Neutrophil (primary cell): ENCODE measurements around the gene BAX.

Experiments
- H3K27ac ChIP-seq: fragments of 200-600 bp; sonication (generic); 2 replicates; pipeline ENCODE4 v1.5.1; 2016; ENCODE audit warnings: mild to moderate bottlenecking, moderate library complexity
- H3K27me3 ChIP-seq: fragments of 200-600 bp; sonication (generic); 2 replicates; pipeline ENCODE4 v1.6.0; 2016; ENCODE audit warnings: mild to moderate bottlenecking
- H3K36me3 ChIP-seq: fragments of 200-600 bp; sonication (generic); 2 replicates; pipeline ENCODE4 v1.5.1; 2017
- H3K4me1 ChIP-seq, 2 experiments: fragments of 200-600 bp in 1 of 2; sonication (generic) in 1 of 2; 1 replicate in 1 of 2; 2 replicates in 1 of 2; pipeline versions ENCODE4 v1.5.1 to v1.6.1; 2013 to 2016; ENCODE audit warnings: low read depth in 1 of 2, low read length in 1 of 2, mild to moderate bottlenecking in 1 of 2, moderate library complexity in 1 of 2; ENCODE audit not compliant: control insufficient read depth in 1 of 2, insufficient read depth in 1 of 2
- H3K4me3 ChIP-seq, 2 experiments: fragments of 200-600 bp in 1 of 2; sonication (generic) in 1 of 2; 1 replicate in 1 of 2; 2 replicates in 1 of 2; pipeline ENCODE4 v1.5.1; 2013 to 2016; ENCODE audit warnings: low read depth in 1 of 2, low read length in 1 of 2, mild to moderate bottlenecking in 1 of 2, moderate library complexity in 1 of 2
- H3K9me3 ChIP-seq: fragments of 200-600 bp; sonication (generic); 2 replicates; pipeline ENCODE4 v1.5.1; 2016
- TF ChIP-seq, protein P1 (sequence below): fragments of 200-600 bp; sonication (generic); IDR thresholded peaks from 2 replicates; pipeline ENCODE4 v1.5.1; 2016; ENCODE audit warnings: antibody characterized with exemption

BAX gene

DNA sequence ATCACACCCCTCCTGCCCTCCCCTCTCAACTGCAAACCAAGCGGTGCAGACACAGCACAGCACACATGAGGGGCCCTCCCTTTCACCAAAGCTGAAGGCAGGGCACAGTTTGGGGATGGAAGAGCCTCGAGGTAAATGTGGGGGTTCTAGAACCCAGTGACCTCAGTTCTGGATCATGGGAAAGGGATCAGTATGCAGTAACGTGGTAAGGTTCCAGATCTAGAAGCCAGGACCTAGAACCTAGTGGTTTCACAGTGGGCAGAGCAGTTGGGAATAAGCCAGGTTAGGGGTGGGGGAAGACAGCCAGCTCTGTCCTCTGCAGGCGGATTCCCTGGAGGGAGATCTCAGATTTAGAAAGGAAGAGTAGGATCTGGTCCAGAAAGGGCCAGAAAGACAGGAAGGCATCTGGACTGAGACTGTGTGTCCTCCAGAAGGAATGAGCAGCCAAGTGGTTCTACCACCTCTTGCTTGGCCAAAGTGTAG, 13.5 kb downstream of the BAX start:
- Histone ChIP-seq H3K4me3 (peak overlapping the region; percentile 89 to 100), H3K27ac (peak overlapping the region; percentile 98), H3K27me3 (no peaks in the 10 kb centered on the region), H3K36me3 (peaks cover 54% of the 10 kb centered on the region), H3K9me3 (no peaks in the 10 kb centered on the region), H3K4me1 (peaks cover 49 to 53% of the 10 kb centered on the region in 2 experiments)
- TF ChIP-seq, protein P1, sequence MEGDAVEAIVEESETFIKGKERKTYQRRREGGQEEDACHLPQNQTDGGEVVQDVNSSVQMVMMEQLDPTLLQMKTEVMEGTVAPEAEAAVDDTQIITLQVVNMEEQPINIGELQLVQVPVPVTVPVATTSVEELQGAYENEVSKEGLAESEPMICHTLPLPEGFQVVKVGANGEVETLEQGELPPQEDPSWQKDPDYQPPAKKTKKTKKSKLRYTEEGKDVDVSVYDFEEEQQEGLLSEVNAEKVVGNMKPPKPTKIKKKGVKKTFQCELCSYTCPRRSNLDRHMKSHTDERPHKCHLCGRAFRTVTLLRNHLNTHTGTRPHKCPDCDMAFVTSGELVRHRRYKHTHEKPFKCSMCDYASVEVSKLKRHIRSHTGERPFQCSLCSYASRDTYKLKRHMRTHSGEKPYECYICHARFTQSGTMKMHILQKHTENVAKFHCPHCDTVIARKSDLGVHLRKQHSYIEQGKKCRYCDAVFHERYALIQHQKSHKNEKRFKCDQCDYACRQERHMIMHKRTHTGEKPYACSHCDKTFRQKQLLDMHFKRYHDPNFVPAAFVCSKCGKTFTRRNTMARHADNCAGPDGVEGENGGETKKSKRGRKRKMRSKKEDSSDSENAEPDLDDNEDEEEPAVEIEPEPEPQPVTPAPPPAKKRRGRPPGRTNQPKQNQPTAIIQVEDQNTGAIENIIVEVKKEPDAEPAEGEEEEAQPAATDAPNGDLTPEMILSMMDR = no peak

DNA sequence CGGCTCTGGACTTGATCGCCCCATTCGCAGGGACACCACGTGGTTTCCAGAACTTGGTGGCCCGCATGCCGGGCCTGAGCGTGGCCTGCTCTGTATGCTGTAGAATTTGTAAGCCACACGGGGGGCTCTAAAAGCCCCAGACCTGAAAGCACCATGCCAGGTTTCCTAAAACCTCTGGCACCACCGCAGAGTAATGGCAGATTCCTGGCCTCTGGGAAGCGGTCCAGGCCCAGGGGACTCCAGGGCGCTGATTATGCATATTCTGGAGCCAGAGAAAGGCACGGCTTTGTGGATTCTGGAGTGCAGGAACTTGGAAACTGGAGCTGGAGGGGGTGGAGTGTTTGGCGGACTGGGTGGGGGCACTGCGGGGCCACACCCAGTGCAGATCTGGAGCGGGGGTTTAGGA, 14.1 kb downstream of the BAX start:
- H3K36me3 ChIP-seq = peaks cover 59% of the 10 kb centered on the region
- peak overlapping the region; percentile 98 for H3K27ac ChIP-seq
- H3K4me1 ChIP-seq = peaks cover 46 to 47% of the 10 kb centered on the region in 2 experiments
- H3K4me3 ChIP-seq = no peak overlapping the region
- TF ChIP-seq, protein P1 = no peak
- H3K9me3 ChIP-seq = no peaks in the 10 kb centered on the region
- H3K27me3 ChIP-seq = no peaks in the 10 kb centered on the region

DNA sequence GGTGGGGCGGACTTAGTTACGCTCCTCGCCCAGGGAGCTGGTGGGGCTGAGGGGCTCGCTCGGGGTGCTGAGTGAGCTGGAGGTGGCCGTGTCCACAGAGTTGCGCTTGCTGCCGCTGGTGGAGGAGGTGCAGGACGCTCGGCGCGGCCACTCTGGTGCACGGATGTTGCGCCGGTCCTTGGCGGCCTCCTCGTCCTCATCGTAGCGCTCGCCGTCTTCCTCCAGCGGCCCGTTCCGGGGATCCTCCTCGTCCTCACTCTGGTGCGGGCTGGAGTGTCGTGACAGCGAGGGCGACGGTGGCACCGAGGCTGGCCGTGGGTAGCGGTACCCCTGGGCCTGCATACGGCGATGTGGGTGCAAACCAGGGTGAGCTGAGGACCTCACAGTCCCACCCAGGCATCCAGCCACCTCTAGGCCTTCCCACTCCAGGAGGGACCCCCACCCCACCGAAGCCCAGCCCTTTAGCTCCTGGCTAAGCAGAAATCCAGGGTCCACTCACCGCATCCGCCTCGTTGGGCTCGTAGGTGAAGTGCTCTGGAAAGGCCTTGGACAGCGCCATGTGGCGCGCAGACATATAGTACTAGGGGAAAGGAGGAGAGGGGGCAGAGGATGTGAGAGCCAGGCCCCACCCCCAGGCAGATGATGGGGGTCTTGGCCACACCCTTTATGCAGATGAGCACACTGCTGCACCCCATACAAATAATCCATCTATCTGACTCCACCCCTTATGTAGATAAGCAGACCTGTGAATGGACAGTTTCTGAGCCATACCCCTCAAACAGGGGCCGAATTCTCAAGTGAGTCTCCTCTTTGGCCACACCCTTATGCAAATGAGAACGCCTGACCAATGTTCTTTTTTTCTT, 14.8 kb downstream of the BAX start:
- Histone ChIP-seq H3K27ac (peak overlapping the region; percentile 98), H3K36me3 (peaks cover 65% of the 10 kb centered on the region), H3K4me1 (peaks cover 40 to 45% of the 10 kb centered on the region in 2 experiments), H3K27me3 (no peaks in the 10 kb centered on the region), H3K9me3 (no peaks in the 10 kb centered on the region), H3K4me3 (no peak overlapping the region)
- TF ChIP-seq, protein P1 = no peak

DNA sequence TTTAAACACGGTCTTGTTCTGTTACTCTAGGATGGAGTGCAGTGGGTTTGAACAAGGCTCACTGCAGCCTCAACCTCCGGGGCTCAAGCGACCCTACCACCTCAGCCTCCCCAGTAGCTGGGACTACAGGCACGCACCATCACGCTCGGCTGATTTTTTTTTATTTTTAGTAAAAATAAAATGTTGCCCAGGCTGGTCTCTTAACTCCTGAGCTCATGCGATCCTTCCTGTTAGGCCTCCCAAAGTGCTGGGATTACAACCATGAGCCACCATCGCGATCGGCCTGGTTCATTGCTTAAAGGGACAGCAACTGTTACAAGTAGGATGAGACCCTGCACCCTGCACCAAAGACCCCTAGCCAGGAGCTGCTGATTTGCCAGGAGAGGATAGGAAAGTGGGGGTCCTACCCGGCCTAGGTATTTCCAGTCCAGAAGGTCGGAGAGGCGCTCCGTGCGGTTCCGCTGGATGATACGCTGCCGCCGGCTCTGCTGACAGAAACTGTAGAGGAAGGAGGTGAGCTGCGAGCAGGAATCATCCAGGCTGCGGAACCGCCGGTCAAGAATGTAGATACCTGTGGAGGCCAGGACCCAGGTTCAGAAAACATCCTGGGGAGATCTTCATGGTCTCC, 15.6 kb downstream of the BAX start:
- H3K4me3 ChIP-seq = no peak overlapping the region
- TF ChIP-seq, protein P1 = no peak
- peaks cover 36 to 42% of the 10 kb centered on the region in 2 experiments for H3K4me1 ChIP-seq
- H3K36me3 ChIP-seq = peaks cover 69% of the 10 kb centered on the region
- H3K9me3 ChIP-seq = no peaks in the 10 kb centered on the region
- peak overlapping the region; percentile 98 for H3K27ac ChIP-seq
- no peaks in the 10 kb centered on the region for H3K27me3 ChIP-seq

DNA sequence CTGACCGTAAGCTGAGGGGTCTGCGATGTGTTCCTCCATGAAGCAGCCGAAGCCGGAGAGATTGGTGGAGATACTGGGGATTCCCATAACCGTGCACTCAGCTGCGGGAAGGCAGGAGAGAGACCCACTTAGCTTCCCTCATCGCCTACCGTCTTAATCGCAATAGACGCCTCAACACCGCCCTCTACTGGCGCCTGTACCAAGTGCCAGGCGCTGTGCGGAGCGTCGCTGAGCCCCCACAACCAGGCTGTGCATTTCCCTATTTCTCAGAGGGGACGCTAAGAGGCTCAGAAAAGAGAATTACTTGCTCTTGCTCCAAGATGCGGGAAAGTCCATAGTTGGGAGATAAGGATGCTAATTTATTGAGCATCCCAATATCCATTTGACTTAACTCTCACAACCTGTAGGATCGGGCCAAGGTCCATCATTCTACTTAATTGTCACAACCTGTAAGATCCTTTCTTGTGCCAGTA, 16.3 kb downstream of the BAX start:
- TF ChIP-seq, protein P1 = peak; percentile 95
- Histone ChIP-seq H3K27ac (peak overlapping the region; percentile 98), H3K4me1 (peaks cover 36 to 42% of the 10 kb centered on the region in 2 experiments)

More for the DNA sequence above, 16.3 kb downstream of the BAX start:
- Histone ChIP-seq H3K9me3 (no peaks in the 10 kb centered on the region), H3K27me3 (no peaks in the 10 kb centered on the region), H3K4me3 (no peak overlapping the region), H3K36me3 (peaks cover 70% of the 10 kb centered on the region)
